ENCODE measurements around the gene CHCHD3.
A peak's percentile ranks its signal among the peaks of the same experiment; 100 is the strongest.

Gene CHCHD3

GRCh38 chr7:133081599-133082389 is at the start of gene CHCHD3:
Gene CHCHD3, minus strand, starts transcription at chr7:133082090. Its CDS starts 153 bp downstream, at chr7:133081937.
- peak within 1 kb of the TSS; percentile 79 for H3K27ac ChIP-seq
- no peak for TF ChIP-seq CTCF (IDR thresholded peaks at IDR 0.05)
- TF ChIP-seq ZFX (IDR thresholded peaks at IDR 0.05; ENCODE audit: borderline replicate concordance), result no peak

GRCh38 chr7:133130166-133130565 is 48.3 kb upstream of the CHCHD3 start:
- no peak overlapping the region for H3K27ac ChIP-seq
- no peak for TF ChIP-seq CTCF (IDR thresholded peaks at IDR 0.05)
- TF ChIP-seq ZFX (IDR thresholded peaks at IDR 0.05; ENCODE audit: borderline replicate concordance), result no peak

- TF ChIP-seq CTCF (IDR thresholded peaks at IDR 0.05) (no peak), ZFX (IDR thresholded peaks at IDR 0.05; ENCODE audit: borderline replicate concordance) (no peak)
- no peak overlapping the region for H3K27ac ChIP-seq
Observed at GRCh38 chr7:133126422-133126821, 44.5 kb upstream of the CHCHD3 start.

- H3K27ac ChIP-seq, result no peak overlapping the region
- TF ChIP-seq CTCF (IDR thresholded peaks at IDR 0.05) (no peak), ZFX (IDR thresholded peaks at IDR 0.05; ENCODE audit: borderline replicate concordance) (no peak)
Observed at GRCh38 chr7:133124974-133125373, 43.1 kb upstream of the CHCHD3 start.

GRCh38 chr7:133121175-133121844 is 39.4 kb upstream of the CHCHD3 start:
- TF ChIP-seq CTCF (IDR thresholded peaks at IDR 0.05) (no peak), ZFX (IDR thresholded peaks at IDR 0.05; ENCODE audit: borderline replicate concordance) (no peak)

GRCh38 chr7:133119067-133119466 is 37.2 kb upstream of the CHCHD3 start:
- H3K27ac ChIP-seq, result no peak overlapping the region
- no peak for TF ChIP-seq ZFX (IDR thresholded peaks at IDR 0.05; ENCODE audit: borderline replicate concordance)
- TF ChIP-seq CTCF (IDR thresholded peaks at IDR 0.05), result no peak

More at GRCh38 chr7:133121175-133121844, 39.4 kb upstream of the CHCHD3 start:
- H3K27ac ChIP-seq, result no peak overlapping the region

GRCh38 chr7:133118261-133118660 is 36.4 kb upstream of the CHCHD3 start:
- no peak overlapping the region for H3K27ac ChIP-seq
- no peak for TF ChIP-seq CTCF (IDR thresholded peaks at IDR 0.05)
- TF ChIP-seq ZFX (IDR thresholded peaks at IDR 0.05; ENCODE audit: borderline replicate concordance), result no peak

Measured in 22Rv1 (cell line).